ENCODE measurements around the gene ARG2.

ARG2 gene

GRCh38 chr14:67577181-67577808 lies 42.4 kb upstream of the ARG2 start:
- CTCF ChIA-PET: interaction anchor here (0.8 to 38.5 kb wide), 9 partner anchors 7 to 148 kb away, joined by 3 to 695 read pairs (median 7); partner anchors contain the start of gene RDH12
- TF ChIP-seq CTCF (IDR thresholded peaks at IDR 0.05; ENCODE audit: control extremely low read depth, extremely low read depth, low read depth, missing control alignments): no peak
- POLR2A ChIA-PET: no interaction called here
- DNase-seq (ENCODE audit: extremely low spot score): no peak

GRCh38 chr14:67577909-67578749 lies 41.6 kb upstream of the ARG2 start:
- ChIA-PET POLR2A (no interaction called here), CTCF (interaction anchor here (1.0 to 38.5 kb wide), 8 partner anchors 9 to 149 kb away, joined by 3 to 695 read pairs (median 84); partner anchors contain the start of genes PIGH and RDH12)
- no peak for DNase-seq (ENCODE audit: extremely low spot score)
- no peak for TF ChIP-seq CTCF (IDR thresholded peaks at IDR 0.05; ENCODE audit: control extremely low read depth, extremely low read depth, low read depth, missing control alignments)

GRCh38 chr14:67579040-67579439 lies 40.7 kb upstream of the ARG2 start:
- TF ChIP-seq CTCF (IDR thresholded peaks at IDR 0.05; ENCODE audit: control extremely low read depth, extremely low read depth, low read depth, missing control alignments): no peak
- ChIA-PET CTCF (interaction anchor here (1.0 to 38.5 kb wide), 9 partner anchors 10 to 150 kb away, joined by 3 to 695 read pairs (median 6); partner anchors contain the start of genes PIGH and RDH12), POLR2A (no interaction called here)
- no peak for DNase-seq (ENCODE audit: extremely low spot score)

GRCh38 chr14:67579636-67580035 lies 40.1 kb upstream of the ARG2 start:
- no peak for TF ChIP-seq CTCF (IDR thresholded peaks at IDR 0.05; ENCODE audit: control extremely low read depth, extremely low read depth, low read depth, missing control alignments)
- DNase-seq (ENCODE audit: extremely low spot score): no peak
- ChIA-PET POLR2A (no interaction called here), CTCF (interaction anchor here (0.9 to 38.5 kb wide), 10 partner anchors 10 to 151 kb away, joined by 3 to 695 read pairs (median 8); partner anchors contain the start of genes PIGH and RDH12)

- ChIA-PET CTCF (interaction anchor here (0.9 to 38.5 kb wide), 9 partner anchors 9 to 151 kb away, joined by 4 to 695 read pairs (median 15); partner anchors contain the start of genes PIGH and RDH12), POLR2A (no interaction called here)
- no peak for DNase-seq (ENCODE audit: extremely low spot score)
- no peak for TF ChIP-seq CTCF (IDR thresholded peaks at IDR 0.05; ENCODE audit: control extremely low read depth, extremely low read depth, low read depth, missing control alignments)
Observed at GRCh38 chr14:67580336-67581171, 39.2 kb upstream of the ARG2 start.

GRCh38 chr14:67581643-67582042 lies 38.1 kb upstream of the ARG2 start:
- TF ChIP-seq CTCF (IDR thresholded peaks at IDR 0.05; ENCODE audit: control extremely low read depth, extremely low read depth, low read depth, missing control alignments): no peak
- ChIA-PET POLR2A (interaction anchor here (0.6 kb wide), 1 partner anchor 90 kb away, joined by 4 read pairs; no protein-coding TSS in a partner anchor), CTCF (interaction anchor here (1.1 to 38.5 kb wide), 8 partner anchors 12 to 153 kb away, joined by 3 to 695 read pairs (median 88); partner anchors contain the start of genes PIGH and RDH12)
- no peak for DNase-seq (ENCODE audit: extremely low spot score)

Data from GM10248 (cell line).